ENCODE results near the gene FBN2.

FBN2 gene

DNA sequence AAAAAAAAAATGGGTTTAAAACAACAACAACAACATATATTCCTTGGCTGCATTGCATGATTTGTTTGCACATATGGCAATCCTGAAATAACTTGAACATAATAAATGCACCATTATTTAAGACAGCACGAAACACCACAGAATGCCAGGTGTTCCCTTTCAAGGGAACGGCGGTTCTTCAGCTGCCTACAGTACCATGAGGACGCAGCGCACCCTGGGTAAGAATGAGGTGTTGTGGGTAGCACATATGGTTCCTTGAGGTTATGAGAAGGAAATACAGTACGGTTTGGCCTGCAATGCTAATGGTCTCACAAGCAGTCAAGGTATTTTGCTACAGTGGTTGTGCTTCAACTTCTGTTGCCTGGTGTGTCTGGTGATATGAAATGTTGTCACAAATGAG is 279.7 kb downstream of the FBN2 start:
- DNase-seq (ENCODE audit: low read depth in 3 of 3, low spot score in 1 of 3), result no peak

DNA sequence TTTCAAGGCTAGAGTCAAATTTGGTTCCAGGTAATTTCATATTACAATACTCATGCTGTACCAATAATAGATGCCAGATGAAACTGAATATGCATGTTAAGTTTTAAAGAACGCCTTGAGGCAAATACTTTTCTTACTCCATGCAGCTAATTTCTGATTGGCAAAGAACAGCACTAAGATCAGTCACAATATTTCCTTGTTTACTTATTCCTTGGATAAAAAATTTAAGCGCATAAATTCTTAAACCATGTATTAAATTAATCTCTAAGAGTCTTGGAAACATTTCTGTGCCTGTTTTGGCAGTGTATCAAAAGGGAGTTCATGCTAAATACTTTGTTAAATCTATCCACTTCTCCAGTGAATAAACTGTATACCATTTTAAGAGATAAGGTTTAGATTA is 281.0 kb downstream of the FBN2 start:
- no peak for DNase-seq (ENCODE audit: low read depth in 3 of 3, low spot score in 1 of 3)

- DNase-seq (ENCODE audit: low read depth in 3 of 3, low spot score in 1 of 3), result no peak
Measured at GRCh38 chr5:128254789-128255188, 283.3 kb downstream of the FBN2 start.

DNA sequence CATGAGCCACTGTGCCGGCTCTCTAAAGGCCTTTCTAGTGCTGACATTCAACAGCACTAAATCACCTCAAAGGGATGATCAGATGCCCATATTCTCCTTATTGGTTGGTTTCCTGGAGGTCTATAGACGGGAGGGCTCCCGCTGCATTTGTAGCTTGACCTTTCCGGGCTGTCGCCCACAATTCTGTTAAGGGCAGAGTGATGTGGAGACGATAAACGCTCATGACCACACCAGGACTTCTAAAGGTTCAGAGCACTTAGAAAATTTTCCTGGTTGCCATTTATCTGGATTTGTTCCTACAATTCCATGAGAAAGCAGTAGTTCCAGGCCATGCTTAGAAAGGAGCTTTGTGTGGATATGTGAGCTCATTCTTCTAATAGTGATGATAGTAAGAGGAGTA is 284.2 kb downstream of the FBN2 start:
- no peak for DNase-seq (ENCODE audit: low read depth in 3 of 3, low spot score in 1 of 3)

DNA sequence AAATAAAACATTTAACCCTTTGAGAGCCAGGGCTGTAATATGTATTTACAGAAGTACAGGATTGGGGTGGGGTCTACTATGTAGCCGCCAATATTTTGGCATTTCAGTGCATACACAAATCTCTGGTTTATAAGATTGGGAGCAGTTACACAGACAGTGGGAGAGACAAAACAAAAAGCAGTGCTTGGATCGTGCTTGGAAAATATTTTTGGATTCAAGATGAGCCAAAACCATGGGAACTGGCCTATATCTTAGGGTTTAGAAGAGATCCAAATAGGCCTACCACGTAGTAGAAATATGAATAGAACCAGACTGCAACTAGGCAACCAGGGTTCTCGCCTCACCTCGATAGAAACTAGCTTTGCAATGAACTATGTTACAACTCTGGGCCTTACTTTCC is 284.9 kb downstream of the FBN2 start:
- DNase-seq (ENCODE audit: low read depth in 3 of 3, low spot score in 1 of 3), result no peak

- no peak for DNase-seq (ENCODE audit: low read depth in 3 of 3, low spot score in 1 of 3)
Measured at GRCh38 chr5:128252756-128253155, 285.3 kb downstream of the FBN2 start.

DNA sequence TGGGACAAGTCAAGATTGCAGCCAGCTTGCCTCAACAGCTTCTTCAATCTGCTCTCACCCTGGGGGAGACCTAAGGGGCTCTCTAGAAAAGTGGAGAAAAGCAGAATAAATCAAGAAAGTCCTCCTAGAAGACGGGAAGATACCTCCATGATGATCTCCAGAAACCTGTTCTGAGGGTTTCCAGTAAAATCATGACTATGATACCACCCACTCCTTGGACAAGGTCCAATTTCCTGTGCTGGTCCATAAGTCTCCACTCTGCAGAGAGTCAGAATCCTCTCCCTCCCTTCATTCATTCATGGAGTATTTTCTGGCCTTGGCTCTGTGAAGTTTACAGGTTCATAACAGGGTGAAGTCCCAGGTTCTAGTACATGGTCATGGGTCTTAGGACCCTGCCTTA is 285.8 kb downstream of the FBN2 start:
- DNase-seq (ENCODE audit: low read depth in 3 of 3, low spot score in 1 of 3), result no peak

GRCh38 chr5:128245974-128246373 is 292.1 kb downstream of the FBN2 start:
- no peak for DNase-seq (ENCODE audit: low read depth in 3 of 3, low spot score in 1 of 3)

DNA sequence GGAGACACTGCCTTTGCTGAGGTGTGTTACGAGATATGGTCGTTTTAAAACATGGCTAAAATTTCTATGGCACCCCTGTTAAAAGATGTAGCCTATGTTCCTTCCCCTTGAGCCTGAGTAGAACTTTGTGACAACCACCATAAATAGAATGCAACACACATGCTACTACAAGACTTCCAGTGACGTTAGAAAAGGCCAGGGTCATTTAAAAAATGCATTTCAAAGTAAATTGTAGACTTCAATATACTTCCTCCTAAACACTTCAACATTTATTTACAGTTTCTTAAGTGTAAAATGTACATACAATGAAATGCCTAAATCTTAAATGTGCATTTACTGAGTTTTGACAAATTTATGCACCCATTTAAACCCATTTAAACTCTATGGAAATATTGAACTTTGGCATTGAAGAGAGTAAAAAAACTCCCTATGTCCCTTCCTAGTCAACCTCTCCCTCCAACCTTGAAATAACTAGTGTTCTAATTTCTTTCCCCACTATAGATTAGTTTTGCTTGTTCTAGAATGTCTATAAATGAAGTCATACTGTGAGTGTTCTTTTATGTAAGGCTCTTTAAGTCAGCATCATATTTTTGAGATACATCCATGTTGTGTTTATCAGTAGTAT is 294.0 kb downstream of the FBN2 start:
- DNase-seq (ENCODE audit: low read depth in 3 of 3, low spot score in 1 of 3), result no peak

DNA sequence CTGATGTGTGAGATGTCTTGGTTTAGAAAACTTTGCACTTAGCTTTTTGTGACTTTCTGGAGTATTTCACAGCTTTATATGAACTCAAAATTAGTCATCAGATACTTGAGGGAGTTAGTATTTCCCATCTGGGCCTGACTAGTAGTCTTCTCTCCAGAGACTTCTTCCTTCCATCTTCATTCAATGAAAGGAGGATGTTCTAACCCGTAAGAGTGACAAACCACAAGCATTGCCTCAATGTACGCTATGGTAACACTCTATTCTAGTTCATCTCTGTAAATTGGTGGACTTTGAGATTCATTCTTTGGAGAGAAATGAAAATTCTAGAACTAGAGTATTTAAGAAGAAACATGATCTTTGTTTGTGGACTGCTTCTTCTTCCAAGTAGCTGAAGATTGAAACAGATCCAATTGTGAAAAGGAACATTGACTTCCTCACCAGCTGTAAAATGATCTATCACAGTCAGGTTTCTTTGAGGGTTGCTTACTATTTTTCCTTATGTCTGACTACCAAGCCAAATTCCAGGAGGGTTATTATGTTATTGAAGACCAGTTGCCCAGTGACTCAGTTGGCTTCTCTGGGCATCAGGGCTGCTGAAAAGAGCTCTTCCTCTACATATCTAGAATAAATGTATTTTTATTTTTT is 296.9 kb downstream of the FBN2 start:
- no peak for DNase-seq (ENCODE audit: low read depth in 3 of 3, low spot score in 1 of 3)

- no peak for DNase-seq (ENCODE audit: low read depth in 3 of 3, low spot score in 1 of 3)
Measured at GRCh38 chr5:128237546-128237945, 300.5 kb downstream of the FBN2 start.

GRCh38 chr5:128237000-128237399 is 301.0 kb downstream of the FBN2 start:
- no peak for DNase-seq (ENCODE audit: low read depth in 3 of 3, low spot score in 1 of 3)

DNA sequence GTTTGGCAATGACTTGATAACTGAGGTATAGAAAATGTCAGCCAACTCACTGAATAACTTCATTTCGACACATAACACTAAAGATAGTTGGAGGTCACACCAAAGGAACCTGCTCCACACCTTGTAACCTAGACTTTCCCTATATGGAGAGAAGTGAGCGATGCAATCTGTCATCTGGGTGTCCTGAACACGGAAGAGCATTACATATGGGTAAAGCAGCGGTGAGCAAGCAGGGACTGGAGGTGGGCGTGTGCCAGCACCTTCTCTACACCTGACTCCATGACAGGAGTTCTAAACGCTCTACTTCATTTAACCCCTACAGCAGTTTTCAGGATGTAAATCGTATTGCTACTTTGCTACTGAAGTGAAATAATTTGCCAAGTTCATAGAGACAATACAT is 301.7 kb downstream of the FBN2 start:
- DNase-seq (ENCODE audit: low read depth in 3 of 3, low spot score in 1 of 3), result no peak

- DNase-seq (ENCODE audit: low read depth in 3 of 3, low spot score in 1 of 3), result no peak
Measured at GRCh38 chr5:128234928-128235641, 303.0 kb downstream of the FBN2 start.

GRCh38 chr5:128228521-128228920 is 309.5 kb downstream of the FBN2 start:
- DNase-seq (ENCODE audit: low read depth in 3 of 3, low spot score in 1 of 3), result no peak

DNA sequence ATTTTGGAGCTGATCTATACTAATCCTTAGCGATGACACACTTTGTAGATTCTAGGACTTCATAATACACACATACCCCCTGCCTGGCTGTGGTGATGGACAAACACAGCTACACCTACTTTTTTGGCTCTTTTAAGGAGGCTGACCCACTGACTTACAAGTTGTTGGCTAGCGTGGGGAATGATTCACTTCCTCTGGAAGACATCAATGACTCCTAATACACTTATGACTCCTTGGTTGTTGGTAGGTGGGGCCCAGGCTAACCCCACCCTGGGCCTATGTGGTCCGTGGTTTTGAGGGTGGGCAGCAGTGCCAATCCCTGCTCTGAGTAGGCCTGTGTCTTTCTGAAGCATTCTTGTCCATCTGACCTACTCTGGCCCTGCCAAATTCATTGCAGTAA is 310.0 kb downstream of the FBN2 start:
- DNase-seq (ENCODE audit: low read depth in 3 of 3, low spot score in 1 of 3), result no peak

DNA sequence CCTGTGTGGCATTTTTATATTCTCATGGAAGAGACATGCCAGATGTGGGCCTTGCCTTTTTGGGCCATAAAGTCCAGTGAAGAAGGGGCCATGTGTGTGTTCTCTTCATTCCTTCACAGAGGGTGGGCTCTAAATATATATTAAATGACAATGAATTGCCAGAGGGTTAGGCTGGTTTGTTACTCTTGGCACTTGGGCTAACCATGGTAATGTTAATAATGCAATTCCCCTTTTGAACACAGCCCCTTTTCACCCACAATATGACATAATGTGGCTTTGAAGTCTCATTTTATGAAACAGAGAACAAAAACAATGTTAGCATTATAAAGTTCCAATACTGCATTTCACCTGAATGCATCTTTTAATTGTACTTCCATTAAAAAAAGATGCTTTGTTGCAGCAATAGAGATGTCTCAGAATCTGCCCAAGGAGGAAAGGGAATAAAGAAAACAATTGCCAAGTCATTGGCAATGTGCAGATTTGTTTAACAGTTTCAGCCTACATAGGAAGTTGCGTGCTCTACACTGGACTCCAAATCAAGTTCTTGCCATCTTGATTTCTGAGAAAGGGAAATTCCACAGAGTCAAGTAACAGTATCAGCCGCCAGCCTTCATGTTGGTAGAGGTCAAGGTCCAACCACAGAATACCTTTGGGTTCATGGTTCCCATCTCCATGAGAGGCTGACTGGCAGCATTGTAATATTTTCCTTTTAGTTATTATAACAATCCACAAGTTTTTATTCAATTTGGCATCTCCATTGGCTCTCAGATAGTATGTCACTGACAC is 312.6 kb downstream of the FBN2 start:
- DNase-seq (ENCODE audit: low read depth in 3 of 3, low spot score in 1 of 3), result no peak

GRCh38 chr5:128224336-128224735 is 313.7 kb downstream of the FBN2 start:
- DNase-seq (ENCODE audit: low read depth in 3 of 3, low spot score in 1 of 3), result no peak

DNA sequence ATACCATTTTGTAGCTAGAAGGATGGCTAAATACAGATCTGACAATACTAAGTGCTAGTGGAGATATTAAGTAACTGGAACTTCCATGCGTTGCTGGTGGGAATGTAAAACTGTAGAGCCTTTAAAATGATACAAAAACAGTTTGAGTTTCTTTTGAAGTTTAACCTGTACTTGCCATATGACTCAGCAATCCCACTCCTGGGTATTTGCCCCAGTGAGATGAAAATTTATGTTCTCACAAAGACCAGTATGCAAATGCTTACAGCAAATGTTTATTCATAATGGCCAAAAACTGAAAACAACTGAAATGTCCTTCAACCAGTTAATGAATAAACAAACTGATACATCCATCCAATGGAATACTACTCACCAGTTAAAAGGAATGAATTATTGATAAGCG is 317.2 kb downstream of the FBN2 start:
- no peak for DNase-seq (ENCODE audit: low read depth in 3 of 3, low spot score in 1 of 3)

- no peak for DNase-seq (ENCODE audit: low read depth in 3 of 3, low spot score in 1 of 3)
Measured at GRCh38 chr5:128216860-128217531, 321.0 kb downstream of the FBN2 start.

DNA sequence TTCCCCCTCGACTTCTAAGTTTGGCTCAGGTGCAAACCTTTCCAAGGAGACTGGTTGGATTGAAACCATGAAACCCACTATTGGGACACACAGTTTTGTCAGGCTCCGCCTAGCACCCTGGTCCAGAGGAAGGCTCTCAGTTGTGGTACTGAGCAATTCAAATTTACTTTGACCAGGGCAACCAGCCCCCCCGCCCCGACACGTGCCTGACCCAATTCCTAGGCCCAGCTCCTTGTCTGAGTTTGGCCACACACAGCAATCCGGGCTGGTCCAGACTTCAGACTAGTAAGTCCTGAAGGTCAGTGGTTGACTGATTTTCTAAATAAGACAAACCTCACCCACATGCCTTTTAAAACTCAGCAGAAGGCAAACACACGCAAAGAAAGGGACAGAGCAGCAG is 321.8 kb downstream of the FBN2 start:
- DNase-seq (ENCODE audit: low read depth in 3 of 3, low spot score in 1 of 3), result no peak

All from stimulated activated CD4-positive, alpha-beta T cell treated with anti-CD3 and anti-CD28 coated beads, TNF-alpha, amount 100 ng/mL, for 1 hour (primary cell).